GM19468 (cell line): ENCODE measurements around the gene YIPF3.
"Not testable (repeated sequence)": the region's sequence is repeated elsewhere in the genome, so short reads cannot be mapped to it uniquely, and the experiment has no call there.

ENCODE experiments used
- ATAC-seq: cut with Tn5 transposase; IDR thresholded peaks from one replicate; pipeline ENCODE4 v1.9.1; 2021; ENCODE audit warnings: mild to moderate bottlenecking, moderate library complexity, moderate number of reproducible peaks; ENCODE audit not compliant: unreplicated experiment; ENCODE audit errors: extremely low read depth

YIPF3 gene

GRCh38 chr6:43509984-43510826 is 6.5 kb downstream of the YIPF3 start, which contains the start of gene LRRC73:
TSS of gene LRRC73 (minus strand) at chr6:43510346. CDS start at chr6:43509785, 561 bp downstream.
- ATAC-seq, result no peak

GRCh38 chr6:43509142-43509983 is 7.4 kb downstream of the YIPF3 start:
- no peak for ATAC-seq

- no peak for ATAC-seq
These were observed 8.1 kb downstream of the YIPF3 start for GRCh38 chr6:43508481-43509141.

- ATAC-seq, result no peak
These were observed 9.9 kb downstream of the YIPF3 start for GRCh38 chr6:43506667-43507471.

GRCh38 chr6:43506171-43506570 is 10.6 kb downstream of the YIPF3 start:
- no peak for ATAC-seq

- ATAC-seq, result no peak
These were observed 11.0 kb downstream of the YIPF3 start for GRCh38 chr6:43505718-43506117.

GRCh38 chr6:43504756-43505593 is 11.8 kb downstream of the YIPF3 start:
- ATAC-seq, result no peak

GRCh38 chr6:43503443-43503842 is 13.3 kb downstream of the YIPF3 start:
- no peak for ATAC-seq

GRCh38 chr6:43502666-43503065 is 14.1 kb downstream of the YIPF3 start:
- no peak for ATAC-seq

GRCh38 chr6:43500921-43501320 is 15.8 kb downstream of the YIPF3 start:
- no peak for ATAC-seq

DNA sequence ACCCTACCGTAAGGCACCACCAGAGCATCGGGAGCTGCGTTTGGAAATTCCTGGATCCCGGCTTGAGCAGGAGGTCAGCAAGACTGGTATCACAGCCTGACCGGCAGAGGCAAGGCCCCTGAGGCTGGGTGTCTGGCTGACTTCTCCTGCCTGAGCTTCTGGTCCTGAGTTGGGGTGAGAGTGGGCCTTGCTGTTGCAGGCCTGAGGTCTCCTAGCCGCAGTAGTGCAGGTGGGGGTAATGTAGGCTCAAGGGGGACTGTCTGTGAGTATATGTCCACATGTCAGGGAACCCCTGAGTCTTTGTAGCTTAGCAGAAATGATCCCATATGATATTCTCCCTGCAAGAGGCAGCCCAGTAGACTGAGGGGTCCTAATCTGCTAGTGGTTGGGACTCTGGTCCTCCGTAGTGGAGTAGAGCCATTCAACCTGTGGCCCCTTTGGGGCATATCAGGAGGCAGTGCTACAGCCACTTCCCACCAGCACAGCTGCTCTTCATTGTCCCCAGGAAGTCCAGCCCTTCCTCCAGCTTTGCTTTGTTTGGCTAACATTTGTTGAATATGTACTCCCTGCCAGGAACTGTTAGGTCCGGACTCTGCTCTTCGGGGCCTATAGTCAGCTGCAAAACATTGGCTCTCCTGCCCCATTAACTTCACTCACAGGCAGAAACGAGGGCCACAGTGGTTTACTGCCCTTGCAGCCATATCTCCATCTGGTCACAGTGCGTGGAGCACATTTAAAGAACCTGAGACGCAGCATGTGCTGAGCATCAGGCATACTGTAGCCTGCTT is 17.5 kb downstream of the YIPF3 start:
- no peak for ATAC-seq

DNA sequence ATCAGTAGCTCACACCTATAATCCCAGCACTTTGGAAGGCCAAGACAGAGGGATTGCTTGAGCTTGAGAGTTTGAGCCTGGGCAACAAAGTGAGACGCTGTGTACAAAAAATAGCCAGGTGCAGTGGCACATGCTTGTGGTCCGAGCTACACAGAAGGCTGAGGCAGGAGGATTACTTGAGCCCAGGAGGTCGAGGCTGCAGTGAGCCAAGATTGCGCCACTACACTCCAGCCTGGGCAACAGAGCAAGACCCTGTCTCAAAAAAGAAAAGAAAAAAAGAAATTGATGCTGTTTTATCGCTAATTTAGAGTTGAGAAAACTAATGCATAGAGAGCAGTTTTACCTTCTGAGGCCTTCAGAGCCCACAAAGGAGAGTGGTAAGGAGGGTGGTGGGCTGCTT is 18.4 kb downstream of the YIPF3 start:
- ATAC-seq, result not testable (repeated sequence)

DNA sequence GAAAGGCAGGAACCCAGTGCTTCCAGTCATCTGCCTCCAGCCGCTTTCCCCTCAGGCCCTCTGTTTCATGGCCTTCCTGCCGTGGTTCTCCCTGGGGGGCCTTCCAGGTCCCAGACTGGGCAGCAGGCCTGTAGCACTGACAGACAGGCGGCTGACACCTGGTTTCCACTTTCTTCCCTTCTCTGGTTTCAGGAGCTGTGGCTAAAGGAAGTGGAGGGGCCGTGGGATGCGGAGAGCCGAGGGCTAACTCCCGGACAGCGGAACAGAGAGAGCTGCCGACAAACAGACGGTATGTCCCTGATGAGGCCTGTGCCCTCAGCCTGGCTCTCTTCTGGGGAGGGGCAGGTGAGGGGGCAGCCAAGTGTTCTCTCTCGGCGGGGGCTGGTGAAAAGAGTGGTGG is 19.0 kb downstream of the YIPF3 start:
- ATAC-seq, result no peak

DNA sequence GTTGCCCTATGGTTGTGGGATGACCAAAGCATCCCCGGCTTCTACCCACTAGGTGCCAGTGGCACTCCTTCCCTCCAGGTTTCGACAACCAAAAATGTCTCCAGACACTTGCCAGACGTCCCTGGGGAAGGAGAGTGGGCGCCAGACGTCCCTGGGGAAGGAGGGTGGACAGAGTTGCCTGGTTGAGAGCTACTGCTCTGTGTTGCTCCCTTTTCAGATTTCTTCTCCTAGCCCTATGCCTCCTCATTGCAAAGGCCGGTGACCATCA is 19.7 kb downstream of the YIPF3 start:
- ATAC-seq, result no peak

- ATAC-seq, result no peak
These were observed 20.2 kb downstream of the YIPF3 start for GRCh38 chr6:43496370-43497128.

DNA sequence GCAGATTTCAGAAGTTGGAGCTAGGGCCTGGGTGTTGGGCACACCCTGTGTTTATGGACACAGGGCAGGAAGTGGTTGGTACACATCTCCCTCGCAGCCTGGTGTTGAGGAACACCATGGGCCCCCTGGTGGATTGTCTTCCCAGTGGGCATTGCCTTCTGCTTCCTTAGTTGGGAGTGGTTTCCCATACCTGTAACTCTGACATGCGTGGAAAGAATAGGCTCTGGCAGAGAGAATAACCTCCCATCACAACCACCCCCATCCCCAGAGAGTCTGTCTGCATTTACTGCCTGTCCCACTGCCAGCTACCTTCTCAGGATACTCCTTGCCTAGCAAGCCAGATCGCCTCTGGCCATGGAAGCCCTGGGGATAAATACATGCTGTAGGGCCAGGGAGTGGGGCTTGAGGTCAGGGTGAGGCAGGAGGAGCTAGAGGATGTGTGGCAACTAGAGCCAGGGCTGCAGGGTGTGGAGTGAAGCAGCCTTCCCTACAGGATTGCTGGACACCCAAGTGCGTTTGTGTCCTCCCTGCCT is 21.3 kb downstream of the YIPF3 start:
- no peak for ATAC-seq

- no peak for ATAC-seq
These were observed 22.0 kb downstream of the YIPF3 start for GRCh38 chr6:43494766-43495165.

DNA sequence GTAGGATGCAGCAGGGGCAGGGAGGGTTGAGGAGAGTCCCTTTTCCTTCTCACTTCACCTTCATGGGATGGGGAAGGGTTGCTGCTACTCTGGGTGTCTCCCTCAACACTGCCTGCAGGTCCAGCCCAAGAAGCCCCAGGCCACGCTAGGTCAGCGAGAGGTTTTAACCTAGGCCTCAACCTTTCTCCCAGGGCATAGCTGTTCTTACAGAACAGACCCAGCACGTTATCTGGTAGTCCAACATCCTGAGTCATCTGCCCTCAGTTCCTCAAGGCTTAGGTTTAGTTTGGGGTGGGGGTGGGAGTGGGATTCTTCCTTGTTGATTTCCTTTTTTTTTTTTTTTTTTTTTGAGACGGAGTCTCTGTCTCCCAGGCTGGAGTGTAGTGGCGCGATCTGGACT is 22.4 kb downstream of the YIPF3 start:
- no peak for ATAC-seq
